Measurements from ENCODE around the gene MINDY4B.
A peak's percentile ranks its signal among the peaks of the same experiment; 100 is the strongest.

The MINDY4B gene

DNA sequence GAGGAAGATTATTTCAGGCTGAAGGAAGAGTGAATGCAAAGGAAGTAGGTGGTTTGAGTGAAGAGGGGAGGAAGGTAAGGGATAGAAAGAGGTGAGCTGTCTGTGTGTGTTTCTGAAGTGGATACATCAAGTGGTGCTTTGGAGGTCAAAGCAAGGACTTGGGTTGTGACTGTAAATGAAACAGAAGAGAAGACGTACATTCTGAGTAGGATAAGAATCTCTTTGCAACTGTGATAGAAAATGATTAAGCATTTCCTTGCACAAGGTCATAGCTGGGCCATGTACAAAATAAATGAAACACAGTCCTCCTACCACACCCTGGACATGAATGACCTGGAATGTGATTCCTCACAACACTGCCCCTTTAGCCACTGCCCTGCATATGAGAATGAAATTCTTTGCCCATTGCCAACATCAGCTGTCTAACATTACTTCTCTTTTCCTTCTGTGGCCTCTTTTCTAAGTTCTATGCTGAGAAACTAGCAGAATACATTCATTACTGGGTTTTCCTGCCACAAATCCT is 28.3 kb upstream of the MINDY4B start:
- DNase-seq (ENCODE audit: extremely low read depth, insufficient read length), result no peak
- TF ChIP-seq, protein P1, sequence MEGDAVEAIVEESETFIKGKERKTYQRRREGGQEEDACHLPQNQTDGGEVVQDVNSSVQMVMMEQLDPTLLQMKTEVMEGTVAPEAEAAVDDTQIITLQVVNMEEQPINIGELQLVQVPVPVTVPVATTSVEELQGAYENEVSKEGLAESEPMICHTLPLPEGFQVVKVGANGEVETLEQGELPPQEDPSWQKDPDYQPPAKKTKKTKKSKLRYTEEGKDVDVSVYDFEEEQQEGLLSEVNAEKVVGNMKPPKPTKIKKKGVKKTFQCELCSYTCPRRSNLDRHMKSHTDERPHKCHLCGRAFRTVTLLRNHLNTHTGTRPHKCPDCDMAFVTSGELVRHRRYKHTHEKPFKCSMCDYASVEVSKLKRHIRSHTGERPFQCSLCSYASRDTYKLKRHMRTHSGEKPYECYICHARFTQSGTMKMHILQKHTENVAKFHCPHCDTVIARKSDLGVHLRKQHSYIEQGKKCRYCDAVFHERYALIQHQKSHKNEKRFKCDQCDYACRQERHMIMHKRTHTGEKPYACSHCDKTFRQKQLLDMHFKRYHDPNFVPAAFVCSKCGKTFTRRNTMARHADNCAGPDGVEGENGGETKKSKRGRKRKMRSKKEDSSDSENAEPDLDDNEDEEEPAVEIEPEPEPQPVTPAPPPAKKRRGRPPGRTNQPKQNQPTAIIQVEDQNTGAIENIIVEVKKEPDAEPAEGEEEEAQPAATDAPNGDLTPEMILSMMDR (IDR thresholded peaks at IDR 0.05; ENCODE audit: insufficient read depth, low read length, poor library complexity, severe bottlenecking), result no peak

DNA sequence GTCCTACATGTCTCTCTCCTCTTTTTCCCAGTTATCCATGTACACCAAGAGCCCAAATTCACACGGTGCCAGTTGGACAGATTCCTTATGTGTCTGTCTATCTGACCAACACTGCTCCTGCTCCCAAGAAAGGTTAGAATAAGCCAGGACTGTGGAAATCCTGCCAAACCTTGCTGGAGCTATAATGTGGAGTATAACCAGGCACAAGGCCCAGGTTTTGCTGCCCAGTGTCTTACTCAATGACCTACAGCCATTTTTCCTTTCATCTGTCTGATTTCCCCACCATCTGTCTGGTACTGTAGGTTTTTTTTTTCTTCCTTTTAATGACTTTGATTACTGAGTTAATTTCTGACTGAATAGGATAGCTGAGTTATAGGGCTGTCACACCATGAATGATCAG is 26.5 kb upstream of the MINDY4B start:
- Histone ChIP-seq H3K4me3 (replicated peaks; ENCODE audit: low read depth, low read length) (no peak overlapping the region), H3K27me3 (replicated peaks; ENCODE audit: control insufficient read depth, insufficient read depth, low read length) (no peaks in the 10 kb centered on the region), H3K36me3 (ENCODE audit: control insufficient read depth, insufficient read depth, low read length) (no peaks in the 10 kb centered on the region)
- no peak for DNase-seq (ENCODE audit: extremely low read depth, insufficient read length)
- TF ChIP-seq, protein P1 (IDR thresholded peaks at IDR 0.05; ENCODE audit: insufficient read depth, low read length, poor library complexity, severe bottlenecking), result no peak

More for the DNA sequence above, 28.3 kb upstream of the MINDY4B start:
- H3K27me3 ChIP-seq (replicated peaks; ENCODE audit: control insufficient read depth, insufficient read depth, low read length), result no peaks in the 10 kb centered on the region
- H3K36me3 ChIP-seq (ENCODE audit: control insufficient read depth, insufficient read depth, low read length), result no peaks in the 10 kb centered on the region
- H3K4me3 ChIP-seq (replicated peaks; ENCODE audit: low read depth, low read length), result no peak overlapping the region

DNA sequence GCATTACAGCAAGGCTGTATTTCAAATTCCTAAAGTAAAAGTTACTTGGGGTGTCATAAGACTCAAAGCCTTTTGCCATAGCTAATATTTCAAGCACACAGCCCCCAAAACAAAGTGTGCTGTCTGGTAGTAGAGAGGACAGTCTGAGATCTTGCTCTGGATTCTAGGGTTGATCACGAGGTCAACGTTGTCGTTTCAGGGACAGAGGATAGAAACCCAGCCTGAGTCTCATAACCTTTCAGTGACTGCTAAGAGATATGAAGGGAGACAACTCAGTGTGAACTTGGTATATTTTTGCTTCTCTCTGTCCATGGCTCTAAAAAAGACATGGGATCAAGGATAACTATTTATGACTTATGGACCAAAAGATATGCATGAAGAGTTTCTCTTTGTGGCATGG is 25.6 kb upstream of the MINDY4B start:
- no peak for DNase-seq (ENCODE audit: extremely low read depth, insufficient read length)
- Histone ChIP-seq H3K27me3 (replicated peaks; ENCODE audit: control insufficient read depth, insufficient read depth, low read length) (no peaks in the 10 kb centered on the region), H3K4me3 (replicated peaks; ENCODE audit: low read depth, low read length) (no peak overlapping the region), H3K36me3 (ENCODE audit: control insufficient read depth, insufficient read depth, low read length) (no peaks in the 10 kb centered on the region)
- TF ChIP-seq, protein P1 (IDR thresholded peaks at IDR 0.05; ENCODE audit: insufficient read depth, low read length, poor library complexity, severe bottlenecking), result no peak

GRCh38 chr3:150928234-150928633 is 23.0 kb upstream of the MINDY4B start:
- DNase-seq (ENCODE audit: extremely low read depth, insufficient read length), result no peak
- Histone ChIP-seq H3K36me3 (ENCODE audit: control insufficient read depth, insufficient read depth, low read length) (no peaks in the 10 kb centered on the region), H3K4me3 (replicated peaks; ENCODE audit: low read depth, low read length) (no peak overlapping the region), H3K27me3 (replicated peaks; ENCODE audit: control insufficient read depth, insufficient read depth, low read length) (no peaks in the 10 kb centered on the region)
- TF ChIP-seq, protein P1 (IDR thresholded peaks at IDR 0.05; ENCODE audit: insufficient read depth, low read length, poor library complexity, severe bottlenecking), result no peak

- H3K27me3 ChIP-seq (replicated peaks; ENCODE audit: control insufficient read depth, insufficient read depth, low read length), result no peaks in the 10 kb centered on the region; the same call in 1 of the 2 replicates
- no peaks in the 10 kb centered on the region for H3K36me3 ChIP-seq (ENCODE audit: control insufficient read depth, insufficient read depth, low read length)
- TF ChIP-seq, protein P1 (IDR thresholded peaks at IDR 0.05; ENCODE audit: insufficient read depth, low read length, poor library complexity, severe bottlenecking), result no peak
- H3K4me3 ChIP-seq (replicated peaks; ENCODE audit: low read depth, low read length), result no peak overlapping the region
- no peak for DNase-seq (ENCODE audit: extremely low read depth, insufficient read length)
Measured at GRCh38 chr3:150926328-150926727, 21.1 kb upstream of the MINDY4B start.

DNA sequence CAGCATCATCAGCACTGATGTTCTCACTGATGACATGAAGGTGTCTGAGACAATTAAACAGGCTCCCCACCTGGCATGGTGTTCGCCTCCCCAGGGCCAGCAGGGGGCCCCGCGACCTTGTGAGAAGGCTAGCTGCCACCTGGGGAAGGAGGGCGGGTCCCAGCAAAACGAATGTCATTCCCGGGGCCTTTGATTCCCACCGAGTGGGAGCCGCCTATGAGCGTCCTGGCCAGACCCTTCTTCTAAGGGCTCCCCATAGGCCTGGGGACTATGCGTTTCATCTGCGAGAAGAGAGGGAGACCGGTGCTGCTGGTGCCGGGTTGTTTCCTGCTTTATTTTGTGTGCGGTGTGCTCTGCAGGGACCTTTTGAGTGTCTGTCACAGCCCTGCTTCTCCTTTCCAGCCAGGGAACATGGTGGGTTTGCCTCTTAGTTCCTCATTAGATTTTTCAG is 20.5 kb upstream of the MINDY4B start:
- Histone ChIP-seq H3K36me3 (ENCODE audit: control insufficient read depth, insufficient read depth, low read length) (no peaks in the 10 kb centered on the region), H3K4me3 (replicated peaks; ENCODE audit: low read depth, low read length) (0 out of 2 replicates have a peak overlapping the region, but pooled peaks have one; percentile 24), H3K27me3 (replicated peaks; ENCODE audit: control insufficient read depth, insufficient read depth, low read length) (no peaks in the 10 kb centered on the region; the same call in 1 of the 2 replicates)
- DNase-seq (ENCODE audit: extremely low read depth, insufficient read length), result peak; percentile 41
- TF ChIP-seq, protein P1 (IDR thresholded peaks at IDR 0.05; ENCODE audit: insufficient read depth, low read length, poor library complexity, severe bottlenecking), result peak; percentile 88

All from GM06990 (cell line).